PC-9 (cell line): ENCODE data around the gene MTA3. TPM values are rescaled to one million over a fixed set of nuclear protein-coding genes. Genes with fewer than 3 reads are reported as not detected.

ENCODE experiments used
- BruUV-seq: library from RNA; stranded (reverse); fragments of 400-500 nt; replicated peaks from 2 replicates; lab custom pipeline; 2021; lab: Mats Ljungman, UMichigan
- CTCF ChIA-PET: fragments of 300-600 bp; sonication (Branson Sonifier 250); formaldehyde crosslinking; loops from one replicate; lab custom pipeline; 2022; ENCODE audit warnings: antibody characterized with exemption; lab: Charles Lee
- POLR2A ChIA-PET: fragments of 300-600 bp; sonication (Branson Sonifier 250); formaldehyde crosslinking; loops from one replicate; lab custom pipeline; 2022; ENCODE audit warnings: antibody characterized with exemption; ENCODE audit not compliant: unreplicated experiment; lab: Charles Lee
- DNase-seq, 2 experiments: peaks; one replicate each; pipeline versions ENCODE4 v3.0.0 to v3.0.0-alpha.2; 2015 to 2022; ENCODE audit warnings: mixed read lengths in 1 of 2
- H2AFZ ChIP-seq: fragments of 200-600 bp; sonication (generic); 2 replicates; pipeline ENCODE4 v1.8.1; 2017; ENCODE audit warnings: antibody characterized with exemption
- H3F3A ChIP-seq: fragments of 200-600 bp; sonication (generic); 2 replicates; pipeline ENCODE4 v1.8.1; 2017; ENCODE audit warnings: antibody characterized with exemption, mild to moderate bottlenecking, low read depth; ENCODE audit not compliant: insufficient read depth
- H3K27ac ChIP-seq: fragments of 200-600 bp; sonication (generic); 2 replicates; pipeline ENCODE4 v1.6.1; 2016; ENCODE audit warnings: mixed run types
- H3K27me3 ChIP-seq: fragments of 200-600 bp; sonication (generic); 2 replicates; pipeline ENCODE4 v1.6.1; 2016; ENCODE audit warnings: low read depth, mixed run types; ENCODE audit not compliant: insufficient read depth
- H3K36me3 ChIP-seq: fragments of 200-600 bp; sonication (generic); 2 replicates; pipeline ENCODE4 v1.6.1; 2016; ENCODE audit warnings: low read depth, mixed run types
- H3K4me1 ChIP-seq: fragments of 200-600 bp; sonication (generic); replicated peaks from 2 replicates; pipeline ENCODE4 v1.6.1; 2016; ENCODE audit warnings: mixed run types; ENCODE audit not compliant: insufficient read depth
- H3K4me2 ChIP-seq: fragments of 200-600 bp; sonication (generic); 2 replicates; pipeline ENCODE4 v1.6.1; 2017; ENCODE audit warnings: mixed run types
- H3K4me3 ChIP-seq: fragments of 200-600 bp; sonication (generic); 2 replicates; pipeline ENCODE4 v1.6.1; 2016; ENCODE audit warnings: mixed run types
- H3K79me2 ChIP-seq: fragments of 200-600 bp; sonication (generic); 2 replicates; pipeline ENCODE4 v1.6.1; 2017; ENCODE audit warnings: low read depth, mixed run types
- H3K9me2 ChIP-seq: fragments of 200-600 bp; sonication (generic); 2 replicates; pipeline ENCODE4 v1.8.1; 2017; ENCODE audit warnings: mild to moderate bottlenecking; ENCODE audit not compliant: insufficient read depth
- H3K9me3 ChIP-seq: fragments of 200-600 bp; sonication (generic); 2 replicates; pipeline ENCODE4 v1.8.1; 2016; ENCODE audit warnings: low read depth; ENCODE audit not compliant: insufficient read depth
- H4K20me1 ChIP-seq: fragments of 200-600 bp; sonication (generic); 2 replicates; pipeline ENCODE4 v1.8.1; 2017; ENCODE audit not compliant: insufficient read depth
- CTCF ChIP-seq: fragments of 200-600 bp; sonication (generic); conservative IDR thresholded peaks from 2 replicates; pipeline ENCODE4 v1.6.1; 2017; ENCODE audit warnings: mixed run types, antibody characterized with exemption, mild to moderate bottlenecking, moderate library complexity
- EZH2 ChIP-seq: fragments of 200-600 bp; sonication (generic); IDR thresholded peaks from 2 replicates; pipeline ENCODE4 v1.8.0; 2017; ENCODE audit warnings: antibody characterized with exemption, low read depth
- intact Hi-C: fragments of 100-400 bp; cut with micrococcal nuclease; formaldehyde crosslinking; loops from one replicate; pipeline ENCODE4 v1.10.0; 2022; ENCODE audit not compliant: unreplicated experiment
- total RNA-seq: library from RNA; stranded (reverse); gene quantifications from 2 replicates; pipeline ENCODE4 v1.2.3, GENCODE V29; 2021

Gene MTA3
- total RNA-seq, 1 experiment from 2014 or later = 89.8 TPM

- intact Hi-C loops = no loop called here
- no TSS peak for BruUV-seq
- POLR2A ChIA-PET = no interaction called here
Observed at GRCh38 chr2:42590176-42590575, 21.7 kb downstream of the MTA3 start.

GRCh38 chr2:42593282-42593681 lies 24.9 kb downstream of the MTA3 start:
- Histone ChIP-seq H3K4me1 (no peaks in the 10 kb centered on the region), H3K36me3 (peaks cover 18% of the 10 kb centered on the region; the same call in 1 of the 2 replicates), H3K27me3 (no peaks in the 10 kb centered on the region), H2AFZ (no peak overlapping the region), H3K9me3 (no peaks in the 10 kb centered on the region), H4K20me1 (peaks cover 16% of the 10 kb centered on the region), H3K4me3 (no peak overlapping the region), H3F3A (peaks cover 17% of the 10 kb centered on the region), H3K27ac (no peak overlapping the region), H3K79me2 (peaks cover 80% of the 10 kb centered on the region), H3K4me2 (no peak overlapping the region), H3K9me2 (no peaks in the 10 kb centered on the region)
- ChIA-PET CTCF (no interaction called here), POLR2A (no interaction called here)
- DNase-seq = no peak
- no TSS peak for BruUV-seq
- no peak for TF ChIP-seq EZH2
- no peak for TF ChIP-seq CTCF
- intact Hi-C loops = no loop called here

More at GRCh38 chr2:42590176-42590575, 21.7 kb downstream of the MTA3 start:
- no peak overlapping the region for H2AFZ ChIP-seq
- H3K9me3 ChIP-seq = no peaks in the 10 kb centered on the region
- H3K4me2 ChIP-seq = no peak overlapping the region
- H3K4me1 ChIP-seq = peaks cover 18% of the 10 kb centered on the region
- no peaks in the 10 kb centered on the region for H3K9me2 ChIP-seq
- no peak overlapping the region for H3K27ac ChIP-seq
- DNase-seq = no peak
- H3K4me3 ChIP-seq = no peak overlapping the region
- H3F3A ChIP-seq = peaks cover 13% of the 10 kb centered on the region
- H3K79me2 ChIP-seq = peaks cover 79% of the 10 kb centered on the region
- CTCF ChIA-PET = no interaction called here
- peaks cover 25% of the 10 kb centered on the region for H3K36me3 ChIP-seq
- TF ChIP-seq CTCF = no peak
- TF ChIP-seq EZH2 = no peak
- no peaks in the 10 kb centered on the region for H3K27me3 ChIP-seq
- H4K20me1 ChIP-seq = peaks cover 8% of the 10 kb centered on the region; the same call in 1 of the 2 replicates

DNA sequence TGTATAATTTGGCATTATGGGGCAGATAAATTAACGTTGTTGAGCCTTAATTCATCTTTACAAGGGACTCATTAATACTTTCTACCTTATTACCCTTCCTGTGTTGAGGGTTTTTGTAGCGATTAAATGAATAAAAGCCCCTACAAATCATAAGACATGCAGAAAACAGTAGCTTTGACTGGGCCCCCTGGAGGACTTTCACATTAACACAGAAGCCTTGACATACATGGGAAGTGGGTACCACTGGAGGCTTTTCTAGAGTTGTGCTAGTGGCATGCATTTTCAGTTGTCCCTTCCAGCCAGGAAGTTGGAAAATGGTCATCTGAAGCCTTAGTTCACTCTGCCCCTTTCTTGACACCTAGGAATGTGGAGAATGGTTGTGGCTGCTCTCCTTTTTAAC lies 30.2 kb downstream of the MTA3 start:
- H2AFZ ChIP-seq = no peak overlapping the region

More for the DNA sequence above, 30.2 kb downstream of the MTA3 start:
- no peaks in the 10 kb centered on the region for H3K9me2 ChIP-seq
- no peaks in the 10 kb centered on the region for H3K27me3 ChIP-seq
- intact Hi-C loops = no loop called here
- no peak for DNase-seq
- ChIA-PET CTCF (no interaction called here), POLR2A (no interaction called here)
- no peak overlapping the region for H3K4me3 ChIP-seq
- H3F3A ChIP-seq = peaks cover 38% of the 10 kb centered on the region
- H3K9me3 ChIP-seq = no peaks in the 10 kb centered on the region
- H3K27ac ChIP-seq = 0 out of 2 replicates have a peak overlapping the region, but pooled peaks have one; percentile 3
- peaks cover 41% of the 10 kb centered on the region for H4K20me1 ChIP-seq
- H3K36me3 ChIP-seq = no peaks in the 10 kb centered on the region
- H3K4me1 ChIP-seq = 0 out of 2 replicates have a peak, but pooled peaks cover 4% of the 10 kb centered on the region
- no TSS peak for BruUV-seq
- TF ChIP-seq CTCF (no peak; the same call in 1 of the 2 replicates), EZH2 (no peak)
- no peak overlapping the region for H3K4me2 ChIP-seq
- H3K79me2 ChIP-seq = peaks cover 87% of the 10 kb centered on the region
